H1 (cell line): ENCODE measurements around the gene LLGL1. TPM values are rescaled to one million over a fixed set of nuclear protein-coding genes. Genes with fewer than 3 reads are reported as not detected.

Experiments
- BACH1 ChIP-seq: IDR thresholded peaks from 2 replicates; pipeline ENCODE4 v1.6.1; 2012; ENCODE audit warnings: low read length, improper control_type of control experiment
- FOSL1 ChIP-seq: IDR thresholded peaks from 2 replicates; pipeline ENCODE4 v1.6.1; 2011; ENCODE audit warnings: mild to moderate bottlenecking, low read depth, low read length, moderate library complexity; ENCODE audit not compliant: insufficient read depth
- JUND ChIP-seq: IDR thresholded peaks from 2 replicates; pipeline ENCODE4 v1.6.1; 2011; ENCODE audit warnings: mild to moderate bottlenecking, improper control_type of control experiment, low read length
- RBBP5 ChIP-seq: IDR thresholded peaks from 2 replicates; pipeline ENCODE4 v1.7.1; 2012; ENCODE audit warnings: low read depth, mild to moderate bottlenecking, inconsistent platforms, low read length, moderate library complexity, borderline replicate concordance
- SIX5 ChIP-seq: IDR thresholded peaks from 2 replicates; pipeline ENCODE4 v1.6.1; 2011; ENCODE audit warnings: mild to moderate bottlenecking, low read depth, low read length
- SP2 ChIP-seq: IDR thresholded peaks from 2 replicates; pipeline ENCODE4 v1.6.1; 2012; ENCODE audit warnings: mild to moderate bottlenecking, low read length, inconsistent platforms
- TAF1 ChIP-seq: IDR thresholded peaks from 2 replicates; pipeline ENCODE4 v1.6.1; 2011; ENCODE audit warnings: mild to moderate bottlenecking, low read depth, low read length
- TEAD4 ChIP-seq: IDR thresholded peaks from 2 replicates; pipeline ENCODE4 v1.6.1; 2012; ENCODE audit warnings: low read depth, low read length, inconsistent platforms, mixed read lengths
- polyA plus RNA-seq, 7 experiments: library from polyadenylated mRNA; depleted of rRNA in 3 of 7; stranded (reverse) in 5 of 7; unstranded in 2 of 7; fragments of >200 nt in 5 of 7; fragments of 200-250 nt in 2 of 7; gene quantifications; 1 replicate in 5 of 7; 2 replicates in 1 of 7; 4 replicates in 1 of 7; pipeline versions ENCODE4 v1.2.1 to v1.2.3, GENCODE V29; 2011 to 2013; ENCODE audit warnings: missing spikeins in 2 of 7, mixed read lengths in 2 of 7
- total RNA-seq: library from RNA; stranded (reverse); fragmentation: NEBNext Ultra II Directional; extraction: Animal tissue kit (Norgen Biotek cat#: 25700); gene quantifications from 2 replicates; pipeline ENCODE4 v1.2.1, GENCODE V29; 2021

LLGL1 gene
- total and polyA plus RNA-seq, 2 of the 8 experiments (the other 6 are each of a cell fraction or from before 2014, with no cell fraction given), result 71.3 to 107 TPM

DNA sequence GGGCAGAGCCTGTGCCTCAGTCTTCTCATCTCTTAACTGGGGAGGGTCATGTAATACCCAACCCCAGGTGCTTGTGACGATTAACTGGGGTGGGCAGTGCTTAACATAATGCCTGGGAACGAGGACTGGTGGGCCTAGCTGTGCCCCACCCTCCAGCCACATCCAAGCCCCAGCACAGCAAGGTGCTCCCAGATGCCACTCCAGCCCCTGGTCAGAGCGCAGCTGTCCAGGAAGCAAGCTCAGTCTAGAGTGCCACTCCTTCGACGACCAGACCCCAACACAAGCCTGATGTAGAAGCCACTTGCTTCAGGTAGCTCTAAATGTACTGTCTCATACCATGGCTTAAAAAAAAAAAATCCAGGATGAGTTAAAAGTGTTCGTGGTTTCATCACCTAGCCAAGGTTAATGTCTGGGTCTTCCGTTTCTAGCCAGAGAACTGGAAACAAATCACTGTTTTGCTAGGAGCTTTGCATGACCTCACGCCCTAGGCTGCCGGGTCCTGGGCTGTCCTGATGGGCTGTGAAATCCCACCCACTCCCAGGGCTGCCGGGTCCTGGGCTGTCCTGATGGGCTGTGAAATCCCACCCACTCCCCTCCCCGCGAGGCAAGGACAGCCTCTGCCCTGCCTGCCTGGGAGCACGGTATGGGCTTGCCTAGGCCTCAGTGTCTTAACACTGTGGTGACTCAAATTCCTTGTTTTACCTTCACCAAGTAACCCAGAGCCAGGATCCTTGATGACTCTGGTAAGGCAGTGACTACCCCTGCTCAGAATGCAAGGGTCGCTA, 42.7 kb downstream of the LLGL1 start (continued):
- no peak for TF ChIP-seq FOSL1
- TF ChIP-seq BACH1, result no peak
- no peak for TF ChIP-seq JUND
- no peak for TF ChIP-seq RBBP5
- TF ChIP-seq TEAD4, result no peak
- TF ChIP-seq SIX5, result no peak
- TF ChIP-seq SP2, result no peak
- TF ChIP-seq TAF1, result no peak
